Testis (tissue), 3 donors: Measurements from ENCODE around the gene ALG12. TPM values are rescaled to one million over a fixed set of nuclear protein-coding genes. Genes with fewer than 3 reads are reported as not detected.
"Not testable (repeated sequence)": the region's sequence is repeated elsewhere in the genome, so short reads cannot be mapped to it uniquely, and the experiment has no call there.

ENCODE experiments used
- DNase-seq: peaks from one replicate; pipeline ENCODE4 v3.0.0-alpha.2; 2019
- H3K27ac ChIP-seq, 2 donors: fragments of 200-600 bp; sonication (generic); one replicate each; pipeline ENCODE4 v1.5.1; 2019
- H3K27me3 ChIP-seq: fragments of 200-600 bp; sonication (generic); one replicate; pipeline ENCODE4 v1.5.1; 2019
- H3K36me3 ChIP-seq: fragments of 200-600 bp; sonication (generic); one replicate; pipeline ENCODE4 v1.5.1; 2017; ENCODE audit warnings: low read depth; ENCODE audit errors: missing control alignments
- H3K4me1 ChIP-seq: fragments of 200-600 bp; sonication (generic); one replicate; pipeline ENCODE4 v1.5.1; 2019
- H3K4me3 ChIP-seq, 2 donors: fragments of 200-600 bp; sonication (generic); one replicate each; pipeline ENCODE4 v1.5.1; 2017 to 2019
- H3K9me3 ChIP-seq: fragments of 200-600 bp; sonication (generic); one replicate; pipeline ENCODE4 v1.5.1; 2017
- CTCF ChIP-seq, 3 experiments: fragments of 450-650 bp in 2 of 3; fragments of 200-600 bp in 1 of 3; sonication (generic) in 1 of 3; IDR thresholded peaks; one replicate each; pipeline ENCODE4 v1.5.1; 2016 to 2019; ENCODE audit warnings: antibody characterized with exemption in 3 of 3, mild to moderate bottlenecking in 2 of 3, moderate library complexity in 1 of 3
- POLR2A ChIP-seq: fragments of 450-650 bp; IDR thresholded peaks from one replicate; pipeline ENCODE4 v1.6.1; 2017; ENCODE audit warnings: antibody characterized with exemption, mild to moderate bottlenecking, moderate library complexity
- WGBS, 2 donors: methylation state at CpG; one replicate each; pipeline ENCODE4 v1.1.5; 2018; 5-methylcytosine and 5-hydroxymethylcytosine counted together
- intact Hi-C: fragments of 100-400 bp; cut with DNase I; formaldehyde crosslinking; loops from one replicate; pipeline ENCODE4 v1.15.1; 2023; ENCODE audit warnings: low total_unique reads
- polyA plus RNA-seq: library from polyadenylated mRNA; stranded (reverse); fragments of 350-450 nt; fragmentation: Illumina TruSeq; extraction: RNeasy Lipid Tissue Mini Kit (QIAGEN cat#74804); gene quantifications from one replicate; pipeline ENCODE4 v1.2.3, GENCODE V29; 2014; ENCODE audit warnings: low read depth, low replicate concordance; ENCODE audit not compliant: insufficient read depth
- total RNA-seq, 2 donors: library from RNA; depleted of rRNA; stranded (reverse); fragments of >200 nt; gene quantifications; one replicate each; pipeline ENCODE4 v1.2.3, GENCODE V29; 2016

Gene ALG12
- total and polyA plus RNA-seq, 3 donors from 2014 or later = 10.6 to 18.3 (median 11.9) TPM

GRCh38 chr22:49948958-49949913, 31.0 kb upstream of the ALG12 start:
- TF ChIP-seq CTCF (IDR thresholded peaks at IDR 0.05) = no peak
- no peak for TF ChIP-seq POLR2A
- Histone ChIP-seq H3K4me1 (peaks cover 16% of the 10 kb centered on the region), H3K36me3 (no peaks in the 10 kb centered on the region), H3K27me3 (no peaks in the 10 kb centered on the region), H3K9me3 (no peaks in the 10 kb centered on the region), H3K4me3 (no peak overlapping the region), H3K27ac (no peak overlapping the region)
- intact Hi-C loops = no loop called here
- no peak for DNase-seq
- WGBS, 2 donors = 79 to 88% methylated on average over 28 to 42 of the region's 42 CpGs

- no peak for TF ChIP-seq CTCF (IDR thresholded peaks at IDR 0.05)
- no peak for TF ChIP-seq POLR2A
- intact Hi-C loops = no loop called here
- DNase-seq = no peak
- no peak overlapping the region for H3K4me3 ChIP-seq
- no peak overlapping the region for H3K27ac ChIP-seq
- no peaks in the 10 kb centered on the region for H3K27me3 ChIP-seq
- WGBS, 2 donors = 89 to 96% methylated on average over 5 to 19 of the region's 23 CpGs
- no peaks in the 10 kb centered on the region for H3K36me3 ChIP-seq
- H3K4me1 ChIP-seq = peaks cover 16% of the 10 kb centered on the region
- H3K9me3 ChIP-seq = no peaks in the 10 kb centered on the region
Measured at GRCh38 chr22:49948116-49948957, 30.1 kb upstream of the ALG12 start.

- Histone ChIP-seq H3K4me3 (no peak overlapping the region), H3K27ac (no peak overlapping the region), H3K4me1 (peaks cover 9% of the 10 kb centered on the region), H3K9me3 (no peaks in the 10 kb centered on the region), H3K27me3 (no peaks in the 10 kb centered on the region), H3K36me3 (no peaks in the 10 kb centered on the region)
- DNase-seq = no peak
- WGBS, 2 donors = 74 to 92% methylated on average over 5 to 6 of the region's 6 CpGs
- TF ChIP-seq POLR2A (no peak), CTCF (IDR thresholded peaks at IDR 0.05) (no peak)
- intact Hi-C loops = no loop called here
Measured at GRCh38 chr22:49947296-49947622, 29.0 kb upstream of the ALG12 start.

- Histone ChIP-seq H3K27ac (no peak overlapping the region), H3K36me3 (no peaks in the 10 kb centered on the region), H3K4me3 (no peak overlapping the region), H3K9me3 (no peaks in the 10 kb centered on the region), H3K27me3 (no peaks in the 10 kb centered on the region), H3K4me1 (peaks cover 4% of the 10 kb centered on the region)
- no peak for TF ChIP-seq CTCF (IDR thresholded peaks at IDR 0.05)
- no peak for TF ChIP-seq POLR2A
- no peak for DNase-seq
- intact Hi-C loops = no loop called here
- WGBS, 2 donors = 82 to 85% methylated on average over 6 to 17 of the region's 17 CpGs
Measured at GRCh38 chr22:49946612-49947295, 28.5 kb upstream of the ALG12 start.

GRCh38 chr22:49945042-49945794, 27.0 kb upstream of the ALG12 start:
- H3K9me3 ChIP-seq, H3K4me3 ChIP-seq, intact Hi-C loops, H3K27me3 ChIP-seq, H3K27ac ChIP-seq, H3K36me3 ChIP-seq, DNase-seq, H3K4me1 ChIP-seq: not testable (repeated sequence)
- 91 to 94% methylated on average over 10 to 17 of the region's 17 CpGs for WGBS, 2 donors
